GM18505 (cell line): ENCODE results near the gene AQP9.
"Not testable (repeated sequence)": the region's sequence is repeated elsewhere in the genome, so short reads cannot be mapped to it uniquely, and the experiment has no call there.

ENCODE experiments used
- ATAC-seq: cut with Tn5 transposase; IDR thresholded peaks from one replicate; pipeline ENCODE4 v1.9.1; 2021; ENCODE audit not compliant: unreplicated experiment
- POLR2A ChIP-seq: IDR thresholded peaks from 4 replicates; pipeline ENCODE4 v1.6.1; 2011; ENCODE audit warnings: borderline replicate concordance; ENCODE audit not compliant: insufficient read depth, insufficient read length; ENCODE audit errors: extremely low read depth

Gene AQP9

DNA sequence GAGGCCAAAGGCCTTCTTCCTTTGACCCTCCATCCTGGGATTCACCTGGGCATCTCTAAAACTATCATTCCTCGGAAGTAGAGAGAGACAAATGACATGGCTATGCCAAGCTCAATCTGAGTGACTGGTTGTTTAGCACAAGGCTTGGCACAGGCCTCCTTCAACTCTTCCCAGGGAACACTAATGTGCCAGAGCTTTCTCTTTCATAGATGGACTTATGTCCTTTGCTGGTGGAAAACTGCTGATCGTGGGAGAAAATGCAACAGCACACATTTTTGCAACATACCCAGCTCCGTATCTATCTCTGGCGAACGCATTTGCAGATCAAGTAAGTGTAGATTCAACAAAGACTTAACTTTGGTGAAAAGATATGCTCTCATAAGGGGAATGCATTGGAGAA is 36.5 kb downstream of the AQP9 start:
- ATAC-seq, result no peak
- no peak for TF ChIP-seq POLR2A

DNA sequence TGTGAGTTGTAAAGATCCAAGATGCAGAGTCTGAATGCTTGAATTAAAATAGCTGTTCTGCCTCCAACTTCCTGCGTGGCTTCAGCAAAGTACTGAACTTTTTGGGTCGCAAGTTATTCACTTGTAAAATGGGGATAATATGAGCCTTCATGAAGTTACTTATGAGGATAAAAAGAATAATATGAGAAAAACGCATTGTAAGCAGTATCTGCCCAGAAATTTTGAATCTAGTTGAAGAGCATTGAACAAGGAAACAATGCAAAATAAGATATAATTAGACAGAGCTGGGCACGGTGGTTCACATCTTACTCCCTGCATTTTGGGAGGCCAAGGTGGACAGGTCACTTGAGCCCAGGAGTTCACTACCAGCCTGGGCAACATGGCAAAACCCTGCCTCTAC is 37.8 kb downstream of the AQP9 start:
- no peak for ATAC-seq

DNA sequence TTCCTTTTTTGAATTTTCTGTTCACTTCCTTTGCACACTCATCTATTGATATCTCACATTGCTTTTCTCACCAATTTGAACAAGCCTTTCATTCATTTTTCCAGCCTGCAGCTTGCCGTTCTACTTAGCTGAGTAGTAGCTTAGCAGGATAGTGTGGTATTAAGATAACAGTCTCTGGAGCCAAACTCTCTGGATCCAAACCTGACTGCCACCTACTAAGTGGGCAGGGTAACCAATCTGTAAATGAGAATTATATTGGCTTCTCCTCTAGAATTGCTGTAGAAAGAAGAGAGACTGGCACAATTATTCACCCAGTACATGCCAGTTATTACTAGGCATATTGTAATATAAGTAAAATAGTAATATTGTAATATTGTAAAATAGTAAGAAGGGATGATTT is 40.5 kb downstream of the AQP9 start:
- no peak for ATAC-seq
- no peak for TF ChIP-seq POLR2A

More for the DNA sequence above, 37.8 kb downstream of the AQP9 start:
- TF ChIP-seq POLR2A, result no peak

DNA sequence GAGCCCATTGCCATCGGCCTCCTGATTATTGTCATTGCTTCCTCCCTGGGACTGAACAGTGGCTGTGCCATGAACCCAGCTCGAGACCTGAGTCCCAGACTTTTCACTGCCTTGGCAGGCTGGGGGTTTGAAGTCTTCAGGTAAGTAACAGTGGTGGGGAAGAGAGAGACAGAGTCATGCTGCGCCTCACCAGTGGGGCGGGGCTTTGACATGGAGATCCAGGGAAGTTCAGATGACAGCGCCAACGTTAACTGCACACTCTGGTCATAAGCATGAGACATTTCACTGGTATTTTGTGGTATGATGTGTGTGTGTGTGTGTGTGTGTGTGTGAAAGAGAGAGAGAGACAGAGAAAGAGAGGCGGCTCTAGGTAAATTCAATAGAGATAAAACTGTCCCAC is 41.0 kb downstream of the AQP9 start:
- TF ChIP-seq POLR2A, result no peak
- ATAC-seq, result no peak

DNA sequence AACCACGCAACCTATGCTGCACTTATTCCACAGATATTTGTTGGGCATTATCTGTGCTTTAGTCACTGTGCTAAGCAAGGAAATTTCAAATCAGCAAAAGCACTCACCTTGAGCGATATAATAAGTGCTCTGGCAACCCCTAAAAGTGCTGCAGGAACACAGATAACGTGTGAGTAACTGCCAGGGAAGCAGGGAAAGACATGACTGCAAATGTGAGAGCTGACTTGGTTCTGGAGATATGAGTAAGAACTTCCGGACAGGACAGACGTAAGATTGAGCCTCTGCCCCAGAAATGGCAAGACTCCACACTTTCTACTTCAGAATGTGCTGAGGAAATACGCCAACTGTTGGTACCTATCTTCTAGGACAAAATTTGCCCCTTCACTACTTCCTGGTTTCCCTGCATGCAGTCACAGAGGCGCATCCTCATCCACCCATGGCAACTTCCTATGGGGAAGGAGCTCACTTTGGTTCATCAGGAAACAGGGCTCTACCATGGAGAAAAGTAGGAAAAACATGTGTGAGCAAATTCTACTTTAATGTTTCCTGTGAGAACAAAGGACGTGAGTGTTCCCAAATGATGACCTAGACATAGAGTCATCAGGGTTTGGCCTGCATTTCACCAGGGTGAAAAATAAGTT is 41.7 kb downstream of the AQP9 start:
- no peak for ATAC-seq
- TF ChIP-seq POLR2A, result no peak

DNA sequence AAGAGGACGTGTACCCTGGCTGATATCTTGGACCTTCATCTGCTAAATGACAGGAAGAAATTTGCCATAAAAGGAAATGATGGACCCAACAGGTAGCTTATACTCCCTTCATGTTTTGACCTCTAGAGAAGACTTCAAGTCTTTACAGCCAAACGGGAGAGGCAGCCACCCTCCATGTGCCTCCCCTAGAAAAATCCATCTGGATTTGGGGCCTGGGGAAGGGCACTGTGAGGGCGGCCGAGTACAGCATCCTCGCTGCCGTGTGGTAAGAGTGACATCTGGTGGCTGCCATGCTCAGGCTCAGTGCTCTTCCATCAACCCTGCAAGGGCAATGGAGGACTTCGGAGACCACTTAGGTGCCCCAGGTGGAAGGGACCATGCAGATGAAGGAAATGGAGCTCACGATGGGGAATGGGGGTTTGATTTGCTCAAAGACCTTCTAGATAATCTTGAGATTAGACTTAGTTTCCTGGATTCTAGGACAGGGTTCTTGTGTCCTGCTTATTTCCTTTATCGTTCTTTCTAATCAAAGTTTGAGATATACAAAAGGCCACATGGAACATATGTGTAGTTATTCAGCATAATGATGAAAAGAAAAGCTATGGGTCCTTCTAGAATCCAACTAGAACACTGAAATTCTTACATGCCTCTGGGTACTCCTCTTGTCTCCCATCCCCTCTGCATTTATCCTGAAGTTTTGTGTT is 44.4 kb downstream of the AQP9 start:
- TF ChIP-seq POLR2A, result no peak
- ATAC-seq, result no peak

DNA sequence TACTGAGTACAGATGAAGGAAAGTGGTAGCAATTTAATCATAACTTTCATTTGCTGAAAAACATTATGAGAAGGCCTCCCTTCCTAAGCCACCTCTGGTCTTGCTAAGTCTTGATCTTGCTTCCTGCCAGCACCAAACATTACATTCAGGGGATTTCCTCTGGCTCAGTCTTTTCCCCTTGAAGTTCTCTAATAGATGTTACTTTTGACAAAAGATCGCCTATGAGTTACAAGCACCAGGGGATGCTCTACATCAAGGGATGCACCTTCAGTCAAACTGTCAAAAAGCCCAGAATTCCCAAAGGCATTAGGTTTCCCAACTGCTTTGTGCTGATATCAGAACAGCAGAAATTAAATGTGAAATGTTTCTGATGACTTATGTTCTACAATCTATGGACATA is 47.3 kb downstream of the AQP9 start:
- TF ChIP-seq POLR2A, result no peak
- ATAC-seq, result no peak

DNA sequence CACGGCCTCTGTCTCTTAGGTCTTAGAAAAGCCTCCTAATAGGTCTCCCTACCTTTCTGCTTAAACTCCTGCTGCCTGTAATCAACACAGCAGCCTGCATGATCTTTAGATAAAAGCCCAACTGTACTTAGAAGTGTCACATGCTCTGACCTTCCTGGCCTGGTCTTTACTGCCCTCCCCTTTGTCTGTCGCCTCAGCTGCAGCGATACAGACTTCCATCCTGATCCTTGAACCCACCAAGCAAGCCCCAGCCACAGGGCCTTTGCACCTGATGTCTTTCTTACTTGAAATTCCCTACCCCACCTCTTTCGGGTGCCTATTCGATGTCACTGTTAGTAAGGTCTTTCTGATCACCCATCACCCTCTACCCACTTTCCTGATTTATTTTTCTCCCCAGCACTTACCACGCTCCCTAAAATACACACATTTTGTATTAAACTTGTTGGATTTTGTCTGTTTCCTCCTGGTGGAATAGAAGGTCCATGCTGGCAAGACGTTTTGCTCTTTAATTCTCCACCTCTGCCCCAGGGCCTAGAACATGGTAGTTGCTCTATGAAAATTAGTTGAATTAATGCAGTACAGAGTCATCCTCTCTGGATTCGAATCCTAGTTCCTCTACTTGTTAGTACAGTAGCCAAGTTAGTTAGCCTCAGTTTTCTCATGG is 51.1 kb downstream of the AQP9 start:
- TF ChIP-seq POLR2A, result no peak
- no peak for ATAC-seq

DNA sequence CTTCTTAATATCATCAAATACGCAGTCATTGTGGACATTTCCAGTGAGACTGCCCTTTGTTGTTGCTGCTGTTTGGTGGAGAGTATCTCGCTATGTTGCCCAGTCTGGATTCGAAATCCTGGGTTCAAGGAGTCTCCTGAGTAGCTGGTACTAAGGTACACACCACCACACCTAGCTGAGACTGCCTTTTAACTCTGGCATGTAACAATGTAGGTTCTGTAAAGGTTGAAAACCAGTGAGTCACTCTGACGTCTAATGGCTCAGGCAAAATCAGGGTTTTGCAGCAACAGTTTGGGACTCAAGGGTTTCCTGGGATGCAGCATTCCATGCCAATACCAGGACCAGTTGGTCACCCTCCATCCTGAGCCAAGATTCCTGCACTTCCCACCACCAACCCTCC is 52.2 kb downstream of the AQP9 start:
- no peak for TF ChIP-seq POLR2A
- no peak for ATAC-seq

DNA sequence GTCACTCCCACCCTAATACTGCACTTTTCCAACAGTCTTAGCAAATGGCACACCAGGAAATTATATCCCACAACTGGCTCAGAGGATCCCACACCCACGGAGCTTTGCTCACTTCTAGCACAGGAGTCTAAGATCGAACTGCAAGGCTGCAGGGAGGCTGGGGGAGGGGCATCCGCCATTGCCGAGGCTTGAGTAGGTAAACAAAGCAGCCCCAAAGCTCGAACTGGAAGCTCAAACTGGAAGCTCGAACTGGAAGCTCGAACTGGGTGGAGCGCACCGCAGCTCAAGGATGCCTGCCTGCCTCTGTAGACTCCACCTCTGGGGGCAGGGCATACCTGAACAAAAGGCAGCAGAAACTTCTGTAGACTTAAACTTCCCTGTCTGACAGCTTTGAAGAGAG is 55.5 kb downstream of the AQP9 start:
- ATAC-seq, result not testable (repeated sequence)

DNA sequence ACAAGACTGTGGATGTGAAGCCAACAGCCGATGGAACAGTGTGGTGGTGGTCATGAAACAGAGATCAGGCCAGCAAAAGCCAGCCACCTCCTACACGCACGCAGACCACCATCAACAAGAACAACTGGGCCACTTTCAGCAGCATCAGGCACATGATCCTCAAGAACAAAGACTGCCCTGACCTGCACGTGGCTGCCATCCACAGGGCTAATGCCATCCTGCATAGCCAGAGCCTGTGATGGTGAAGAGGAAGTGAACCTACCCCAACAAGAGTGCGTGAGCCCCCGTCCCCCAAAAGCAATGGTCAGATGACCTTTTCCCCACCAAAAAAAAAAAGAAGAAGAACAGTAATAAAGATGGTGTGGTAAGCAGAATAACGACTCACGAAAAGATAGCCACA is 62.6 kb downstream of the AQP9 start:
- ATAC-seq, result no peak

DNA sequence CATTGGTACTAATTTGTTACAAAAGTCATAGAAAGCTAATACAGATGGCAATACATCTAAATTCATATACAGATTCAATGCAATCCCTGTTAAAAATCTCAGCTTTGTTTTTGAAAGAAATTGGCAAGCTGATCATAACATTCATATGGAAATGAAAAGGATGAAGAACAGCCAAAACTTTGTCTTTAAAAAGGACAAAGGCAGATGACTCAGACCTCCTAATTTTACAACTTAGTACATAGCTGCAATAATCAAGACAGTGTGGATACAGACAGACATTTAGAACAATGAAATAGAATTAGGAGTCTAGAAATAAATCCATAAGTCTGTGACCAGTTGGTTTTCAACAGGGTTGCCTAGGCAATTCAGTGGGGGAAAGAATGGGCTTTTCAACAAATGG is 63.3 kb downstream of the AQP9 start:
- no peak for TF ChIP-seq POLR2A
- no peak for ATAC-seq

More for the DNA sequence above, 62.6 kb downstream of the AQP9 start:
- TF ChIP-seq POLR2A, result no peak

DNA sequence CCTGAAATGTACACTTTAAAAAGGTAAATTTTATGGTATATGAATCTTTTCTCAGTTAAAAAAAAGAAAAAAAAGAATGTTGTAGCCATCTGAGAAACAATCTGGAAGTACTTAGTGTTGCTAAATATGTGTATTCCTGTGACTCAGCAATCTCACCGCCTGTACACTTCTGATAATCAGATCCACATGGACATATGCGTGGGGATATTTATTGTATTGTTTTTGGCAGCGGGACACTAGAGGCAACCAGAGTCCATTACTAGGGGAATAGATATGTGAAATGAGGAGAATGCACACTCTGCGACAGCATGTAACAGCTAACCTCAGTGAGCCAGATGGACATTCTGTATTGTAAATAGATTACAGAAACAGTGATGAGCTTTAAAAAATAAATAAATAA is 65.4 kb downstream of the AQP9 start:
- no peak for ATAC-seq
- TF ChIP-seq POLR2A, result no peak

DNA sequence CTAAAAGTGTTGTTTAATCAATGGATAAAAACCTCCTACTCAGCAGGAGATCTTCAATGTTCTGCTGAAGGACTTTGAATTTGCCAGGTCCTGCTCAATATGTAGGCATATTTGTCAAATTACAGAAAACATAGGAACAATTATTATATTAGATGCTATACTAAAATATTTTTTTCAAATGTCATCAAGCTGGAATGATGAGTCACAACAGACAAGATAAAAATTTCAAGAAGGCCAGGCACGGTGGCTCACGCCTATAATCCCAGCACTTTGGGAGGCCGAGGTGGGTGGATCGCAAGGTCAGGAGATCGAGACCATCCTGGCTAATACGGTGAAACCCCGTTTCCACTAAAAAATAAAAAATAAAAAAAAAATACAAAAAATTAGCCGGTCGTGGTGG is 68.0 kb downstream of the AQP9 start:
- no peak for ATAC-seq
- no peak for TF ChIP-seq POLR2A

DNA sequence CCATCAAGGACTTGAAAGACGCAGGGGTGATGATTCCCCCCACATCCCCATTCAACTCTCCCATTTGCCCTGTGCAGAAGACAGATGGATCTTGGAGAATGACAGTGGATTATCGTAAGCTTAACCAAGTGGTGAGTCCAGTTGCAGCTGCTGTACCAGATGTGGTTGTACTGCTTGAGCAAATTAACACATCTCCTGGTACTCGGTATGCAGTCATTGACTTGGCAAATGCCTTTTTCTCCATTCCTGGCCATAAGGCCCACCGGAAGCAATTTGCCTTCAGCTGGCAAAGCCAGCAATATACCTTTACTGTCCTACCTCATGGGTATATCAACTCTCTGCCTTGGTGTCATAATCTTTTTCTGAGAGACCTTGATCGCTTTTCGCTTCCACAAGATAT is 70.0 kb downstream of the AQP9 start:
- ATAC-seq, result not testable (repeated sequence)

DNA sequence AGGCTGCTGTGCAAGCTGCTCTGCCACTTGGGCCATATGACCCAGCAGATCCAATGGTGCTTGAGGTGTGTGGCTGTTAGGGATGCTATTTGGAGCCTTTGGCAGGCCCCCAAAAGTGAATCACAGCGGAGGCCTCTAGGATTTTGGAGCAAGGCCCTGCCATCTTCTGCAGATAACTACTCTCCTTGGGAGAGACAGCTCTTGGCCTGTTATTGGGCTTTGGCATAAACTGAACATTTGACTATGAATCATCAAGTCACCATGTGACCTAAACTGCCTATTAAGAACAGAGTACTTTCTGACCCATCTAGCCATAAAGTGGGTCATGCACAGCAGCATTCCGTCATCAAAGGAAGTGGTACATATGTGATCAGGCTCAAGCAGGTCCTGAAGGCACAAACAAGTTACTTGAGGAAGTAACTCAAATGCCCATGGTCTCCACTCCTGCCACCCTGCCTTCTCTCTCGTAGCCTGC is 70.9 kb downstream of the AQP9 start:
- ATAC-seq, result not testable (repeated sequence)

DNA sequence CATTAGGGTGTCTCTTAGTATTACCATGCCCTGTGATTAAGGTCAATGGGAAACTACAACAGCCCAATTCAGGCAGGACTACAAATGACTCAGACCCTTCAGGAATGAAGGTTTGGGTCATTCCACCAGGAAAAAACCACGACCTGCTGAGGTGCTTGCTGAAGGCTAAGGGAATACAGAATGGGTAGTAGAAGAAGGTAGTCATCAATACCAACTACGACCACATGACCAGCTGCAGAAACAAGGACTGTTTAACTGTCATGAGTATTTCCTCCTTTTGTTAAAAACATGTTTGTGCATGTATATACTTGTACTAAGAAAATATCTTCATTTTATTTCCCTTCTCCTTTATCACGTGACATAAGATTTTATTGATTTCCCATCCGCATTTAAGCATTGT is 71.8 kb downstream of the AQP9 start:
- ATAC-seq, result not testable (repeated sequence)
